RKO (cell line): Measurements from ENCODE around the gene DMGDH.

ENCODE experiments used
- DNase-seq: peaks from one replicate; pipeline ENCODE4 v3.0.0-alpha.2; 2016; ENCODE audit warnings: low spot score

Gene DMGDH

GRCh38 chr5:79069488-79070349, at the start of gene DMGDH, which contains the start of gene BHMT2:
TSS of gene DMGDH (minus strand) at chr5:79069674. CDS start at chr5:79069620, 54 bp downstream.
TSS of gene BHMT2 (plus strand) at chr5:79069767. CDS start at chr5:79069783, 16 bp downstream.
- no peak for DNase-seq

- no peak for DNase-seq
Observed at GRCh38 chr5:79112703-79113058, 43.2 kb upstream of the DMGDH start.

GRCh38 chr5:79111960-79112702, 42.7 kb upstream of the DMGDH start:
- no peak for DNase-seq

DNA sequence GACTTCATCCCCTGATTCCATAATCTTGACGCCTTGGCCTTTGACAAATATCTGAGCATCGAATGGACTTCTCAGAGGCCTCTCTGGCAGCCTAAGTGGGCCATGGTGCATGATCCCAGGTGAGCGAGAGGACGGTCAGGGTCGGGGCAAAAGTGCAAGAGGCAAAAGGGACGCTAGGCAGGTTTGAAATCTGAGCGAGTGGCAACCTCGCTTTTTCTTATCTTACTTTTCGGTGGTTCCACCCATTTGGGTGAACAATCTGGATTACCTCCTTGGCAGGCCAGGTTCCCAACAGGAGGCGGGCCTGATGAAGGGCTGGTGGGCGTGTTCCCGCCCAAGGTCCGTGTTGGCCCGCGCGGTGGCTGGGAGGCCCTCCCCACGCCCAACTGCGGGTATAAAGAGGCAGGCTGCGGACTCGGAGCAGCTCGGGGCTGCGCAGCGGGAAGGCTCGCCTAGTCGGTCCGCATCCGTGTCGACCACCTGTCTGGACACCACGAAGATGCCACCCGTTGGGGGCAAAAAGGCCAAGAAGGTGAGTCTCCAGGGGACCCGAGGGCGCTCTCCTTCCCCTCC, 42.0 kb upstream of the DMGDH start, which contains the start of gene BHMT:
Gene BHMT (plus strand): TSS at position 423 of the 573 bp plus-strand sequence. CDS start 77 bp downstream, at position 500.
- DNase-seq = no peak

- DNase-seq = no peak
Observed at GRCh38 chr5:79109527-79110492, 40.3 kb upstream of the DMGDH start.

DNA sequence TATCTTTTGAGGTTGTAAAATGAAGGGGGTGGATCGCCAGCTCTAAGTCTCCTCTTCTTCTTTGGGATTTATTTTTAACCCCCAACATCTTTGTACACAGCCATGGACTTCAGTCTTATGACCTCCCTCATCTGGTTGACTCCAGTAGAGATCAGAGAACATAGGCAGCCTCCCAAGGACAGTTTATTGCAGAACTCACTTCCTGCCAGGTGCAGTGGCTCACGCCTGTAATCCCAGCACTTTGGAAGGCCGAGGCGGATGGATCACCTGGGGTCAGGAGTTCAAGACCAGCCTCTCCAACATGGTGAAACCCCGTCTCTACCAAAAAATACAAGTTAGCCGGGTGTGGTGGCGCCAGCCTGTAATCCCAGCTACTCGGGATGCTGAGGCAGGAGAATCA, 39.3 kb upstream of the DMGDH start:
- no peak for DNase-seq

DNA sequence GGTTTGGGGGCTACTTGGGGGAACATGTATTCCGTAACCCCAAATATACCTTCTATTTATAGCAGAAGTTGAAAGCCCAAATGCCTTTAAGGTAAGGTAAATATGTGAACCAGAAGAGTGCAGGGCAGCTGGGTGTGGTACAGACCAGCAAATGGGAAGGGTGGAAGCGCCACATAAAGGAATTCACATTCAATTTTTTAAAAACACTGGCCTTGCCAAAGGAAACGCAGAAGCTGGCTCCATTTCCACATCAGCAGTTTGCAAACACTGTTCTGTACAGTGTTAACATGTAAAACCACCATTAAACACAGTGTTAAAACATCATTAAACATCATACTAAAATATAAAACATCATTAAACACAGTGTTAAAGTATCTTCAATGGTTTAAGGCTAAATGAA, 38.6 kb upstream of the DMGDH start:
- DNase-seq = no peak

DNA sequence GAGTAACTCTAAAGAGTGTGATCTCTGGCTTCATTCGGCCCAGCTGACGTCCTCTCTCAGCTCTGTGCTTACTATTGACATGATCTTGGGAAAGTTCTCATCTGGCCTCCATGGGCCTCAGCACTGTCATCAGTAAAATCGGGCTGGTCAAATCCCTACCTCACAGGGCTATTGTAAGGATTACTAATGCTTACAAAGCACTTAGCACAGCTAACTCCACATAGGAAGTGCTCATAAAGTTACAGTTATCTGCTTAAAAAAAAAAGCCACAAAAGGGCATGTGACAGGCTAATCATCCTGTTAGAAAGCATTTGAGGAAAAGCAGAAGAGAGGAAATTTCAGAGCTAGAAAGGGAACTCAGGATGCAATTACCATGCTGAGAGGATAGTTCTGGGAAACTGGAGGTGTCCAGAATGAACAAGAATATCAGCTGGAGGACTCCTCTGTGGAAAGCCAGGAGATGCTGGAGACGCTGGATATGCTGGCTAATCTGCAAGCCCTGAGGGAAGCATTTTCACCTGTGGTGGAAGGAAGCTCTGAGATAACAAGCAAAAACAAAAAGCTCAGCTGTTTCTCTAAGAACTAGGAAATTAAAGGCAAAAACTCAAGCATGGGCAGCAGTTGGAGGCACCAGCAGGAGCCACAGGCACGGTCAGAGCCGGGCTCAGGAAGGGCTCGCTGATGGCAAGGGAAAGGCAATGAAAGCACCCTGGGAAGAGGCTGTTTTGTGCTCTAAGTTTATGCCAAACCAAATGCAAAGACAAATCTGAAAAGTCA, 37.7 kb upstream of the DMGDH start:
- peak; percentile 18 for DNase-seq

DNA sequence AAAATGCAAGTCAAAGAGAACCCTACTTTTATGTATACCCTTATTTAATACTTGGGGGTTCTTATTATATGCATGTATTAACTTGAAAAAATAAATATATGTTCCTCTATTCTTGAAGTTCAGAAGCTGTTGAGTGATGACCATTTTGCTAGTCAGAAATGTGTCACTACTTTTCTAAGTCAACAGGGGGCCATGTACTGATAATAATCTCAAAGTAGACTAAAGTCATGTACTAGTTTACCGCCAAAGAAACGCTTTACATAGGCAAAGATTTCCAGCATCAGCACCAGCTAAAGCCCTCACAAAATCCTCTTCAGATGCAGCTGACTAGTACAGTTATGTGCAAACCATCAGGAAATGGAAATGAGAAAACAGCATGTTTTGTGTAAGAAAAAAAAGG, 36.4 kb upstream of the DMGDH start:
- no peak for DNase-seq

GRCh38 chr5:79093762-79094161, 24.3 kb upstream of the DMGDH start:
- DNase-seq = no peak

DNA sequence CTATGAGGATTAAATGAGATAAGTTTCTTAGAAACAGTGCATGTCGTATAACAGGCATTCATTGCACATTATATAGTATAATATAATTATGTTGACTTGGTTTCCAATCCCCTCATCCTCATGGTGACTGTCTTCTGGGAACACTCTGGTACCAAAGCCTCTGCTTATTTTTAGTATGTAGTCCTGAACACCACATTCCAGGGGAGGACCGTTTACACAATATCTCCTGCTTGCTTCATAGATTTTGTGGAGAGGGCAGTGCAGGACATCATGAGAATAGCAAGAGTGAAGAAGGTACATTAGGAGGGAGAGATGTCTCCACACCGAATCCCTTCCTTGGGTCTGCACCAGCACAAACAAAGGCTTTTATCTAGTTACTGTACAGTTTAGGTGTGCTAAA, 21.6 kb upstream of the DMGDH start:
- DNase-seq = no peak

GRCh38 chr5:79088507-79088906, 19.0 kb upstream of the DMGDH start:
- DNase-seq = no peak

- DNase-seq = no peak
Observed at GRCh38 chr5:79086116-79086515, 16.6 kb upstream of the DMGDH start.

DNA sequence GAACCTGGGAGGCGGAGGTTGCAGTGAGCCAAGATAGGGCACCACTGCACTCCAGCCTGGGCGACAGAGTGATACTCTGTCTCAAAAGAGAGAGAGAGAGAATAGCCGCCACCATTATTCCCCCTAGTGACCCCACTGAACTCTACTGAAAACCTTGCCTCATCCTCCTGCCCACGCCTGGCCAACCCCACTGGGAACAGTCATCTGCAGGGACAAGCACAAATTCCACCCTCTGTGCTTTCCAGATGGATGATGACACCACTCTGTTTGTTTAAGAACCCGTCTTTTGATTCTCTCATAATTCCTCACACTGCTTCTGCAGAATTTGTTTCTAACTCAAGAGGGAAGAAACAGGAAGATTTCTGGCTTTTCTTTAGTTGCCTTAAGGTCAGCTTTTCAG, 12.3 kb upstream of the DMGDH start:
- no peak for DNase-seq

- no peak for DNase-seq
Observed at GRCh38 chr5:79080804-79081203, 11.3 kb upstream of the DMGDH start.

- DNase-seq = peak; percentile 6
Observed at GRCh38 chr5:79077680-79078365, 8.3 kb upstream of the DMGDH start.

- no peak for DNase-seq
Observed at GRCh38 chr5:79076819-79077218, 7.3 kb upstream of the DMGDH start.

- DNase-seq = no peak
Observed at GRCh38 chr5:79075646-79076426, 6.4 kb upstream of the DMGDH start.

DNA sequence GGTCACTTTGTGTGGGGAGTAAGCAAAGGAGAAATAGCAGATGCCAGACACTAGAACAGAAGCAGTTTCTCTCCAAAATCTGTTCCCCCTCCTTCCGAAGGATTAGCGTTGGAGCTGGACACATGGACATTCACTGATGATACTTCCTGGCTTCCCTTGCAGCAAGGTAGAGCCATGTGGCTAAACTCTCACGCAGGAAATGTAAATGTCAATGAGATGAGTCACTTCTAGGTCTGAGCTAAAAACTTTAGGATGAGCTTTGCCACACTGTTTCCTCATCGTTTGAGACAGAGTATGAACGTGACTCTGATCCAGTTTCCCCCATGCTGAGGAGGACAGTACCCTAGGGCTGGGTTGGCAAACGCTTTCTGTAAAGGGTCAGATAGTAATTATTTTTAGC, 5.2 kb upstream of the DMGDH start:
- DNase-seq = peak; percentile 44

DNA sequence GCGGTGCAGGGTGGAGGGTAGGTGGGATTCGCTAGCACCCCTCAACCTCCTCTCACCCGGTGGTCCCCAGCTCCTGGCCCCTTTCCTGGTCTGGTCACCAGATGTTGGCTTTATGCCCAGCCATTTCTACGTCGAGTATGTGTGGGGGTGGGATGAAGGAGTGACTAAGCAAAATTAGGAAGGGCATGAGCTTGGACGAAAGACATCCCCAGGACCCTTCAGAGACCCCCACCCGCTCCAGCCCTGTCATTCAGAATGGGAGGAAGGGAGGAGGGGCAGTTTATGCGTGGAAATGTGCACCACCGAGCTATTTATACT, 835 bp upstream of the DMGDH start:
- no peak for DNase-seq
